Mesendoderm (in vitro differentiated cells): Measurements from ENCODE around the gene ZBTB46.

Experiments used
- DNase-seq: peaks from one replicate; pipeline ENCODE4 v3.0.0; 2013
- H2AK5ac ChIP-seq: 2 replicates; pipeline ENCODE4 v1.6.1; 2013; ENCODE audit warnings: low read length, inconsistent platforms
- H2BK120ac ChIP-seq: 2 replicates; pipeline ENCODE4 v1.6.1; 2013; ENCODE audit warnings: low read depth, mild to moderate bottlenecking, low read length, moderate library complexity, mixed read lengths
- H2BK15ac ChIP-seq: replicated peaks from 2 replicates; pipeline ENCODE4 v1.6.1; 2013; ENCODE audit warnings: low read depth, mild to moderate bottlenecking, moderate library complexity
- H2BK5ac ChIP-seq: 2 replicates; pipeline ENCODE4 v1.6.1; 2013; ENCODE audit warnings: low read length, inconsistent platforms
- H3K18ac ChIP-seq: 2 replicates; pipeline ENCODE4 v1.6.1; 2013; ENCODE audit warnings: mild to moderate bottlenecking, low read length, mixed read lengths
- H3K23ac ChIP-seq: one replicate; pipeline ENCODE4 v1.6.1; 2013; ENCODE audit warnings: low read length
- H3K27ac ChIP-seq: 2 replicates; pipeline ENCODE4 v1.5.1; 2013; ENCODE audit warnings: low read depth, mild to moderate bottlenecking, inconsistent platforms, low read length, moderate library complexity
- H3K27me3 ChIP-seq: 2 replicates; pipeline ENCODE4 v1.6.1; 2013; ENCODE audit warnings: low read length, control low read depth, mild to moderate bottlenecking, inconsistent platforms; ENCODE audit not compliant: insufficient read depth, poor library complexity
- H3K36me3 ChIP-seq: 2 replicates; pipeline ENCODE4 v1.6.1; 2013; ENCODE audit warnings: low read length, inconsistent platforms; ENCODE audit not compliant: control insufficient read depth, insufficient read depth
- H3K4ac ChIP-seq: one replicate; pipeline ENCODE4 v1.6.1; 2013; ENCODE audit warnings: low read depth, mild to moderate bottlenecking, low read length, moderate library complexity
- H3K4me1 ChIP-seq: 2 replicates; pipeline ENCODE4 v1.6.1; 2013; ENCODE audit warnings: low read depth, low read length, inconsistent platforms; ENCODE audit not compliant: control insufficient read depth
- H3K4me2 ChIP-seq: 2 replicates; pipeline ENCODE4 v1.6.1; 2013; ENCODE audit warnings: low read length
- H3K4me3 ChIP-seq: 2 replicates; pipeline ENCODE4 v1.5.1; 2013; ENCODE audit warnings: mild to moderate bottlenecking, low read length
- H3K56ac ChIP-seq: one replicate; pipeline ENCODE4 v1.6.1; 2013; ENCODE audit warnings: low read length
- H3K79me1 ChIP-seq: 2 replicates; pipeline ENCODE4 v1.6.1; 2013; ENCODE audit warnings: low read length, inconsistent platforms
- H3K79me2 ChIP-seq: 2 replicates; pipeline ENCODE4 v1.6.1; 2013; ENCODE audit warnings: mild to moderate bottlenecking, low read length; ENCODE audit not compliant: control insufficient read depth, insufficient read depth
- H3K9ac ChIP-seq: 2 replicates; pipeline ENCODE4 v1.6.1; 2013; ENCODE audit warnings: low read length, inconsistent platforms
- H4K5ac ChIP-seq: one replicate; pipeline ENCODE4 v1.6.1; 2013; ENCODE audit warnings: low read length
- H4K8ac ChIP-seq: one replicate; pipeline ENCODE4 v1.6.1; 2013; ENCODE audit warnings: low read depth, mild to moderate bottlenecking, control low read depth, low read length, moderate library complexity
- WGBS: extraction: QIAGEN DNeasy Blood & Tissue Kit; methylation state at CpG from one replicate; pipeline ENCODE4 v1.1.7; 2013; ENCODE audit warnings: low lambda C conversion rate, missing lambda C conversion rate; ENCODE audit not compliant: insufficient coverage; ENCODE audit errors: extremely low coverage; 5-methylcytosine and 5-hydroxymethylcytosine counted together

The ZBTB46 gene

DNA sequence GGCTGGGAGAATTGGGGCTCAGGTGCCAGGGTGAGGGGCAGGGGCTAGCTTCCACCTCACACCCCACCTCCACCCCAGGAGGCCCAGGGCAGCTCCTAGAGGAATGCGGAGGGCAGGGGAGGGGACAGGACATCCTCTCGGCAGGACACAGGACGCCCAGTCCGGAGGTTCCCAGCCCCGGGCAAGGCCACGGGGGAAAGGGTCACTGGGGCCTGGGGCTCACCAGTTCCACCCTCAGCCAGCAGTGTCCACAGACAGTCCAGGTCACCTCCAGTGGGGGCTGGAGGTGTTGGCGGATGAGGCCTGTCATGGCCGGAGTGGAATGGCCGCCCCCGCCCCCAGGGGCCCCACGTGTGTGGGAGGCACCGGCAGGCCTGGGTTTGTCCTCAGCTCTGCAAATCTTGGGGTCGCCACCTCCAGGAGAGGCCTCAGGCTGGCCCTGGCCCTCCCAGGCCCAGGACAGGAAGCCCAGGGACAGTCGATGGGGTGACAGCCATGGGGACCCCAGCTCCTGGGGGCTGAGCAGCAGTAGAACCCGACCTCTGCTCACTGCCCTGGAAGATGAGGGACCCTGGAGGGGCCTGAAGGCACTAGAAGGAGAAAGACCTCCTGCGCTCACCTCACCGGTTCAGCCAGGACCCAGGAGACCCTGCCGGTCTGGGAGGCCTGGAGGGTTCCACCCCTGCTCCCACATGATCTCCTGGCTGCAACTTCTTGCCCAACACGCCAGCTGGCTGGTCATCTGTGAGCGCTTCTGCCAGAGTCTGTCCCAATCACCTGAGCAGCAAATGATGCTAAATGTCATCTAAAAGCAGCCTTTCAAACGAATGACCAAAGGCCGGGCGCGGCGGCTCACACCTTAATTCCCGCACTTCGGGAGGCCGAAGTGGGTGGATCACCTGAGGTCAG lies 17.2 kb upstream of the ZBTB46 start:
- Histone ChIP-seq H3K36me3 (no peaks in the 10 kb centered on the region), H3K27me3 (no peaks in the 10 kb centered on the region), H2BK15ac (no peak overlapping the region), H3K4me3 (no peak overlapping the region), H3K4ac (peak overlapping the region; percentile 90), H3K18ac (peak overlapping the region; percentile 42), H4K5ac (no peak overlapping the region), H2AK5ac (peak overlapping the region; percentile 8), H3K79me1 (no peaks in the 10 kb centered on the region), H3K4me1 (peaks cover 8% of the 10 kb centered on the region), H3K79me2 (no peaks in the 10 kb centered on the region), H3K9ac (peak overlapping the region; percentile 9), H3K27ac (peak overlapping the region; percentile 3), H3K23ac (no peak overlapping the region), H3K4me2 (no peak overlapping the region), H2BK5ac (peak overlapping the region; percentile 3), H3K56ac (peak overlapping the region; percentile 69), H4K8ac (no peak overlapping the region), H2BK120ac (peak overlapping the region; percentile 5)
- DNase-seq = no peak
- no CpG with 5 or more reads among the region's 28 CpGs for WGBS

DNA sequence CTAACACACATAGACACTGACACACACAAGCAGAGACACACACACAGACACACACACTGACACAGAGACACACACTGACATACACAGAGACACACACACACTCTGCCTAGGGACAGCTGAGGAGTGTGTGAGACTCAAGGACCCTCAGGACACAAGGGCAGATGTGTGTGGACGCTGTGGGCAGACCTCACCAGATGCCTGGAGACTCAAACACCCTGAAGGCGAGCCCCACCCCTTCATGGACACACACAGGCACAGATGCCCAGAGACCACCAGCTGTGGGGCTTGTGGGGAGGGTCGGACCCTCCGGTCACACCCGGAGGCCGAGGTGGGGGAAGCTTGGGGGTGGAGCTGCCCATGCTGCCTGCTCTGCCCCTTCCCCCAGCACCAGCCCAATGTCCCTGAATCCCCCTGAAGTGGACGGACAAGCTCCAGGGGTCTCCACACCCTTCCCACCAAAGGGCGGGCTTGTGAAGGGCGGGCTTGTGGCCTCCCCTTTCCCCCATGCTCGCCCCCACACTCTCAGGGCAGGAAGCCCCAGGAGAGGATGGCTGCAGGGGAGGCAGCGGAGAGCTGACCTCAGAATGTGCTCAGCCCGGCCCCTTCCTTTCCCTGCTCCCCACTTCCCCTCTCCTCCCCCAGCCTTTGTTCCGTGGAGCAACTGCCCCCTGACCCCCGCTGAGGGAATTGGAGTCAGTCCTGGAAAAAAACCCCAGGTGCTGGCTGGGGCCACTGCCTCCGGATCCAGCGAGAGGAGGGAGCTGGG lies 16.4 kb upstream of the ZBTB46 start:
- H2BK5ac ChIP-seq = peak overlapping the region; percentile 64
- H3K18ac ChIP-seq = peak overlapping the region; percentile 42
- H3K4me1 ChIP-seq = peaks cover 8% of the 10 kb centered on the region
- no CpG with 5 or more reads among the region's 16 CpGs for WGBS
- no peak overlapping the region for H3K23ac ChIP-seq
- peak overlapping the region; percentile 5 for H2BK120ac ChIP-seq
- no peaks in the 10 kb centered on the region for H3K36me3 ChIP-seq
- H3K56ac ChIP-seq = peak overlapping the region; percentile 69
- H3K79me2 ChIP-seq = no peaks in the 10 kb centered on the region
- H3K4me2 ChIP-seq = no peak overlapping the region
- H3K79me1 ChIP-seq = no peaks in the 10 kb centered on the region
- H3K4me3 ChIP-seq = no peak overlapping the region
- H3K4ac ChIP-seq = peak overlapping the region; percentile 90
- H4K8ac ChIP-seq = no peak overlapping the region
- peak overlapping the region; percentile 27 for H3K9ac ChIP-seq
- peak; percentile 72 for DNase-seq
- H3K27ac ChIP-seq = peak overlapping the region; percentile 3
- H4K5ac ChIP-seq = no peak overlapping the region
- peak overlapping the region; percentile 41 for H2AK5ac ChIP-seq
- H2BK15ac ChIP-seq = no peak overlapping the region
- no peaks in the 10 kb centered on the region for H3K27me3 ChIP-seq

- Histone ChIP-seq H3K4me3 (no peak overlapping the region), H2BK15ac (no peak overlapping the region), H3K79me1 (no peaks in the 10 kb centered on the region), H3K18ac (no peak overlapping the region), H4K5ac (no peak overlapping the region), H3K9ac (peak overlapping the region; percentile 27), H3K4me1 (peaks cover 8% of the 10 kb centered on the region), H2BK120ac (no peak overlapping the region), H4K8ac (no peak overlapping the region), H3K4ac (no peak overlapping the region), H2AK5ac (peak overlapping the region; percentile 41), H3K27ac (no peak overlapping the region), H3K23ac (no peak overlapping the region), H3K27me3 (no peaks in the 10 kb centered on the region), H3K56ac (peak overlapping the region; percentile 69), H3K4me2 (no peak overlapping the region), H3K79me2 (no peaks in the 10 kb centered on the region), H2BK5ac (peak overlapping the region; percentile 64), H3K36me3 (no peaks in the 10 kb centered on the region)
- WGBS = no CpG with 5 or more reads among the region's 3 CpGs
- DNase-seq = no peak
Observed at GRCh38 chr20:63846888-63847236, 15.8 kb upstream of the ZBTB46 start.

DNA sequence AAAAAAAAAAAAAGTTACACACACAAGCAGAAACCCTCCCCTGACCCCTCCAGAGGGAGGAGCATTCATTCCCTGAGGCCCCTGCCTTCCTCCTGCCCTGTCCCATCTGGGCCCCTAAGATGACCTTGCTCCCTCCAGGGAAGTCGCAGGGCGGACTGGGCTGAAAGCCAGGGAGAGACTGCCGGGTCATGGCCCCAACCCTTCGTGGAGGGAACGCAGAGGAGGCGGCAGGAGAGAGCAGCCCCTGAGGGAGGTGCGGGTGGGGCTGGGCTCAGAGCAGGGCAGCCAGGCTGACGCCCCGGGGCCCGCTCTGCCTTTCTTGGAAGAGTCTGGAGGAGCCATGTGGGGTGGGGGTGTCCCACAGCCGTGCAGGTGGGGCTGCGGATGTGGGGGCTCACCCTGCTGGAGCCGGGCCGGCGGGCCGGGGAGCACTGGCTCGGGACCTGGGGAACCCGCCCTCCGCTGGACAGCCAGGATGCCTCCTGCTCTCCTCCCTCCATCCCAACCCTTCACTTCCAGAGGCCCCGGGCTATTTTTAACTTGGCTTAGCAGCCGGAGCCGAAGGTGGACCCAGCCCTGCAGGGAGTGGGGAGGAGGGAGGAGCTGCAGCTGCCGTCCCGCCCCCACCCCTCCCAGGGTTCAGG lies 15.2 kb upstream of the ZBTB46 start:
- peak; percentile 94 for DNase-seq
- Histone ChIP-seq H3K36me3 (no peaks in the 10 kb centered on the region), H2BK5ac (peak overlapping the region; percentile 75), H4K5ac (no peak overlapping the region), H3K4ac (peak overlapping the region; percentile 57), H3K4me1 (peaks cover 8% of the 10 kb centered on the region), H2BK120ac (no peak overlapping the region), H3K4me3 (no peak overlapping the region), H2AK5ac (no peak overlapping the region), H3K4me2 (peak overlapping the region; percentile 79), H3K27me3 (no peaks in the 10 kb centered on the region), H3K79me1 (no peaks in the 10 kb centered on the region), H3K56ac (peak overlapping the region; percentile 90), H3K23ac (peak overlapping the region; percentile 15), H2BK15ac (no peak overlapping the region), H3K79me2 (no peaks in the 10 kb centered on the region), H3K27ac (peak overlapping the region; percentile 90), H4K8ac (no peak overlapping the region), H3K9ac (peak overlapping the region; percentile 83), H3K18ac (peak overlapping the region; percentile 61)
- no CpG with 5 or more reads among the region's 24 CpGs for WGBS

GRCh38 chr20:63844511-63844991 lies 13.5 kb upstream of the ZBTB46 start:
- Histone ChIP-seq H3K27me3 (no peaks in the 10 kb centered on the region), H3K79me1 (no peaks in the 10 kb centered on the region), H4K5ac (no peak overlapping the region), H2BK5ac (no peak overlapping the region), H3K56ac (no peak overlapping the region), H3K36me3 (no peaks in the 10 kb centered on the region), H2AK5ac (no peak overlapping the region), H3K9ac (no peak overlapping the region), H2BK15ac (no peak overlapping the region), H3K4ac (no peak overlapping the region), H3K4me3 (no peak overlapping the region), H4K8ac (no peak overlapping the region), H3K79me2 (no peaks in the 10 kb centered on the region), H3K4me2 (no peak overlapping the region), H3K27ac (no peak overlapping the region), H3K18ac (no peak overlapping the region), H3K4me1 (peaks cover 8% of the 10 kb centered on the region), H3K23ac (no peak overlapping the region), H2BK120ac (no peak overlapping the region)
- WGBS = no CpG with 5 or more reads among the region's 9 CpGs
- no peak for DNase-seq
